WERI-Rb-1 (cell line): ENCODE measurements around the gene DDX56.
"Not testable (repeated sequence)": the region's sequence is repeated elsewhere in the genome, so short reads cannot be mapped to it uniquely, and the experiment has no call there.

Experiments used
- DNase-seq: peaks from one replicate; pipeline ENCODE4 v3.0.0-alpha.2; 2020
- H3K27ac ChIP-seq: fragments of 250-450 bp; sonication (Bioruptor Pico); 2 replicates; pipeline ENCODE4 v1.5.1; 2020; ENCODE audit warnings: mild to moderate bottlenecking, moderate library complexity
- H3K27me3 ChIP-seq: fragments of 250-450 bp; sonication (Bioruptor Pico); 2 replicates; pipeline ENCODE4 v1.5.1; 2021; ENCODE audit warnings: mild to moderate bottlenecking, low read depth, moderate library complexity; ENCODE audit not compliant: insufficient read depth, severe bottlenecking
- H3K36me3 ChIP-seq: fragments of 250-450 bp; sonication (Bioruptor Pico); 2 replicates; pipeline ENCODE4 v1.5.1; 2020; ENCODE audit warnings: mild to moderate bottlenecking, moderate library complexity
- H3K4me3 ChIP-seq: 2 replicates; pipeline ENCODE4 v1.5.1; 2011; ENCODE audit warnings: low read depth, mild to moderate bottlenecking, control low read depth, low read length
- H3K9me3 ChIP-seq: fragments of 250-450 bp; sonication (Bioruptor Pico); 2 replicates; pipeline ENCODE4 v1.5.1; 2021; ENCODE audit warnings: mild to moderate bottlenecking, moderate library complexity; ENCODE audit not compliant: severe bottlenecking
- CTCF ChIP-seq: IDR thresholded peaks from 2 replicates; pipeline ENCODE4 v1.5.1; 2011; ENCODE audit warnings: low read depth, mild to moderate bottlenecking, control low read depth, inconsistent platforms, low read length

DDX56 gene

GRCh38 chr7:44561962-44562621 lies 11.6 kb downstream of the DDX56 start:
- Histone ChIP-seq H3K9me3 (no peaks in the 10 kb centered on the region), H3K36me3 (peaks cover 38% of the 10 kb centered on the region), H3K27me3 (no peaks in the 10 kb centered on the region), H3K27ac (no peak overlapping the region), H3K4me3 (no peak overlapping the region)
- TF ChIP-seq CTCF: no peak
- DNase-seq: no peak

GRCh38 chr7:44561481-44561880 lies 12.2 kb downstream of the DDX56 start:
- no peaks in the 10 kb centered on the region for H3K27me3 ChIP-seq
- peaks cover 32% of the 10 kb centered on the region for H3K36me3 ChIP-seq
- no peak overlapping the region for H3K4me3 ChIP-seq
- no peaks in the 10 kb centered on the region for H3K9me3 ChIP-seq
- H3K27ac ChIP-seq: no peak overlapping the region
- no peak for DNase-seq
- TF ChIP-seq CTCF: no peak

GRCh38 chr7:44559485-44559884 lies 14.2 kb downstream of the DDX56 start:
- TF ChIP-seq CTCF: no peak
- Histone ChIP-seq H3K27me3 (no peaks in the 10 kb centered on the region), H3K4me3 (no peak overlapping the region), H3K27ac (no peak overlapping the region), H3K36me3 (peaks cover 15% of the 10 kb centered on the region), H3K9me3 (no peaks in the 10 kb centered on the region)
- DNase-seq: no peak

GRCh38 chr7:44557485-44557884 lies 16.2 kb downstream of the DDX56 start:
- no peak for TF ChIP-seq CTCF
- Histone ChIP-seq H3K4me3 (no peak overlapping the region), H3K36me3 (no peaks in the 10 kb centered on the region), H3K9me3 (no peaks in the 10 kb centered on the region), H3K27ac (no peak overlapping the region), H3K27me3 (no peaks in the 10 kb centered on the region)
- DNase-seq: no peak

- Histone ChIP-seq H3K4me3 (no peak overlapping the region), H3K9me3 (no peaks in the 10 kb centered on the region), H3K27me3 (no peaks in the 10 kb centered on the region), H3K27ac (no peak overlapping the region), H3K36me3 (no peaks in the 10 kb centered on the region)
- TF ChIP-seq CTCF: no peak
- DNase-seq: no peak
Measured at GRCh38 chr7:44555350-44555749, 18.4 kb downstream of the DDX56 start.

- H3K4me3 ChIP-seq, H3K27me3 ChIP-seq, DNase-seq, H3K36me3 ChIP-seq, H3K9me3 ChIP-seq, H3K27ac ChIP-seq: not testable (repeated sequence)
Measured at GRCh38 chr7:44552473-44553005, 21.2 kb downstream of the DDX56 start.
